Fibroblast of mammary gland (primary cell): ENCODE data around the gene NAGPA.
A peak's percentile ranks its signal among the peaks of the same experiment; 100 is the strongest.

Experiments
- DNase-seq: peaks from one replicate; pipeline ENCODE4 v3.0.0-alpha.2; 2010; ENCODE audit warnings: low read depth
- H3K4me3 ChIP-seq: 2 replicates; pipeline ENCODE4 v1.5.1; 2011; ENCODE audit warnings: low read depth, mild to moderate bottlenecking, low read length, moderate library complexity; ENCODE audit not compliant: control insufficient read depth
- TF ChIP-seq, protein P1 (sequence below): conservative IDR thresholded peaks from 2 replicates; pipeline ENCODE4 v1.5.1; 2011; ENCODE audit warnings: low read depth, low read length, inconsistent platforms; ENCODE audit not compliant: control insufficient read depth, insufficient read depth

Gene NAGPA

GRCh38 chr16:5028950-5029475 is 4.7 kb downstream of the NAGPA start:
- no peak overlapping the region for H3K4me3 ChIP-seq
- no peak for DNase-seq
- TF ChIP-seq, protein P1, sequence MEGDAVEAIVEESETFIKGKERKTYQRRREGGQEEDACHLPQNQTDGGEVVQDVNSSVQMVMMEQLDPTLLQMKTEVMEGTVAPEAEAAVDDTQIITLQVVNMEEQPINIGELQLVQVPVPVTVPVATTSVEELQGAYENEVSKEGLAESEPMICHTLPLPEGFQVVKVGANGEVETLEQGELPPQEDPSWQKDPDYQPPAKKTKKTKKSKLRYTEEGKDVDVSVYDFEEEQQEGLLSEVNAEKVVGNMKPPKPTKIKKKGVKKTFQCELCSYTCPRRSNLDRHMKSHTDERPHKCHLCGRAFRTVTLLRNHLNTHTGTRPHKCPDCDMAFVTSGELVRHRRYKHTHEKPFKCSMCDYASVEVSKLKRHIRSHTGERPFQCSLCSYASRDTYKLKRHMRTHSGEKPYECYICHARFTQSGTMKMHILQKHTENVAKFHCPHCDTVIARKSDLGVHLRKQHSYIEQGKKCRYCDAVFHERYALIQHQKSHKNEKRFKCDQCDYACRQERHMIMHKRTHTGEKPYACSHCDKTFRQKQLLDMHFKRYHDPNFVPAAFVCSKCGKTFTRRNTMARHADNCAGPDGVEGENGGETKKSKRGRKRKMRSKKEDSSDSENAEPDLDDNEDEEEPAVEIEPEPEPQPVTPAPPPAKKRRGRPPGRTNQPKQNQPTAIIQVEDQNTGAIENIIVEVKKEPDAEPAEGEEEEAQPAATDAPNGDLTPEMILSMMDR: no peak

GRCh38 chr16:5027575-5028235 is 6.0 kb downstream of the NAGPA start:
- no peak overlapping the region for H3K4me3 ChIP-seq
- DNase-seq: no peak
- TF ChIP-seq, protein P1: no peak

GRCh38 chr16:5027086-5027485 is 6.6 kb downstream of the NAGPA start:
- no peak for DNase-seq
- TF ChIP-seq, protein P1: no peak
- no peak overlapping the region for H3K4me3 ChIP-seq

DNA sequence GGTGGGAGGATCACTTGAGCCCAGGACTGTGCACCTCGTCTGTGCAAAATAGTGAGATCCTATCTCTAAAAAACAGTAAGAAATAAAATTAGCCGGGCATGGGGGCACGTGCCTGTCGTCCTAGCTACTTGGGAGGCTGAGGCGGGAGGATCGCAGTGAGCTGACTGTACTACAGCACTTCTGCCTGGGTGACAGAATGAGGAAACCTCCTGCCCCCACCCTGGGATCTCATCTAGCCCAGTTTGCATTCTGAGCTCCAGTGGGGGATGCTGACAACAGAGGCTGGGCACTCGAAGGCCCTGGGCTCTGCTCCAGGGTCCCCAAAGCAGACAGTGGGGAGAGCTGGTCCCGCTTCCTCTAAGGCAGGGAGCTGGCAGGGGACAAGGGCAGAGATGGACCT is 7.1 kb downstream of the NAGPA start:
- no peak overlapping the region for H3K4me3 ChIP-seq
- TF ChIP-seq, protein P1: no peak
- no peak for DNase-seq

DNA sequence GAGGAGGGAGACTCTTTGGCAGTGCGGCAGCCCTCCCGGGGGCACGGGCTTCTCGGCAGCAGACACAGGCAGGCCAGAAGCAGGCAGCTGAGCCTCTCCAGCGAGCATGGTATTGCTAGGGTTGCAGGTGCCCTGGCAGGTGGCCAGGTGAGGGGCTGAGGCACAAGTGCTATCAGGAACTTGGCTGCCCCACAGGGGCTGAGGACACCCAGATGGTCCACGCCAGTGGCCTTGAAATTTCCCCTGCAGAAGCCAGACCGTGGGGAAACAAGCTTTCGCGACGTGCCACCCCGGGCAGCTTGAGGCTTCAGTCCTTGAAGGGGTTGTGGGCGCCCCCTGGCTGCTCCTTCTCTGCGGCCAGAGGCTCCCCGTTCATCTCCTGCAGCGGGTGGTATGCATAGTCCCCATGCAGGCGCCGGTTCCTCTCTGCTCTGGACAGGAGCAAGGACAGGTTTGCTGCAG is 8.5 kb downstream of the NAGPA start:
- TF ChIP-seq, protein P1: no peak
- no peak for DNase-seq
- H3K4me3 ChIP-seq: no peak overlapping the region

- peak; percentile 35 for DNase-seq
- TF ChIP-seq, protein P1: peak; percentile 10
- H3K4me3 ChIP-seq: no peak overlapping the region
Measured at GRCh38 chr16:5024632-5025031, 9.1 kb downstream of the NAGPA start.
